Occipital lobe (tissue), 2 donors: ENCODE results near the gene DHTKD1. TPM values are rescaled to one million over a fixed set of nuclear protein-coding genes. Genes with fewer than 3 reads are reported as not detected.
A peak's percentile ranks its signal among the peaks of the same experiment; 100 is the strongest.

Source experiments
- DNase-seq: peaks from one replicate; lab custom pipeline; 2025; lab: John Stamatoyannopoulos, UW
- total RNA-seq: library from RNA; depleted of rRNA; stranded (reverse); fragments of >200 nt; gene quantifications from one replicate; pipeline ENCODE4 v1.2.3, GENCODE V29; 2014

Gene DHTKD1, protein sequence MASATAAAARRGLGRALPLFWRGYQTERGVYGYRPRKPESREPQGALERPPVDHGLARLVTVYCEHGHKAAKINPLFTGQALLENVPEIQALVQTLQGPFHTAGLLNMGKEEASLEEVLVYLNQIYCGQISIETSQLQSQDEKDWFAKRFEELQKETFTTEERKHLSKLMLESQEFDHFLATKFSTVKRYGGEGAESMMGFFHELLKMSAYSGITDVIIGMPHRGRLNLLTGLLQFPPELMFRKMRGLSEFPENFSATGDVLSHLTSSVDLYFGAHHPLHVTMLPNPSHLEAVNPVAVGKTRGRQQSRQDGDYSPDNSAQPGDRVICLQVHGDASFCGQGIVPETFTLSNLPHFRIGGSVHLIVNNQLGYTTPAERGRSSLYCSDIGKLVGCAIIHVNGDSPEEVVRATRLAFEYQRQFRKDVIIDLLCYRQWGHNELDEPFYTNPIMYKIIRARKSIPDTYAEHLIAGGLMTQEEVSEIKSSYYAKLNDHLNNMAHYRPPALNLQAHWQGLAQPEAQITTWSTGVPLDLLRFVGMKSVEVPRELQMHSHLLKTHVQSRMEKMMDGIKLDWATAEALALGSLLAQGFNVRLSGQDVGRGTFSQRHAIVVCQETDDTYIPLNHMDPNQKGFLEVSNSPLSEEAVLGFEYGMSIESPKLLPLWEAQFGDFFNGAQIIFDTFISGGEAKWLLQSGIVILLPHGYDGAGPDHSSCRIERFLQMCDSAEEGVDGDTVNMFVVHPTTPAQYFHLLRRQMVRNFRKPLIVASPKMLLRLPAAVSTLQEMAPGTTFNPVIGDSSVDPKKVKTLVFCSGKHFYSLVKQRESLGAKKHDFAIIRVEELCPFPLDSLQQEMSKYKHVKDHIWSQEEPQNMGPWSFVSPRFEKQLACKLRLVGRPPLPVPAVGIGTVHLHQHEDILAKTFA
- 65.4 TPM for total RNA-seq

DNA sequence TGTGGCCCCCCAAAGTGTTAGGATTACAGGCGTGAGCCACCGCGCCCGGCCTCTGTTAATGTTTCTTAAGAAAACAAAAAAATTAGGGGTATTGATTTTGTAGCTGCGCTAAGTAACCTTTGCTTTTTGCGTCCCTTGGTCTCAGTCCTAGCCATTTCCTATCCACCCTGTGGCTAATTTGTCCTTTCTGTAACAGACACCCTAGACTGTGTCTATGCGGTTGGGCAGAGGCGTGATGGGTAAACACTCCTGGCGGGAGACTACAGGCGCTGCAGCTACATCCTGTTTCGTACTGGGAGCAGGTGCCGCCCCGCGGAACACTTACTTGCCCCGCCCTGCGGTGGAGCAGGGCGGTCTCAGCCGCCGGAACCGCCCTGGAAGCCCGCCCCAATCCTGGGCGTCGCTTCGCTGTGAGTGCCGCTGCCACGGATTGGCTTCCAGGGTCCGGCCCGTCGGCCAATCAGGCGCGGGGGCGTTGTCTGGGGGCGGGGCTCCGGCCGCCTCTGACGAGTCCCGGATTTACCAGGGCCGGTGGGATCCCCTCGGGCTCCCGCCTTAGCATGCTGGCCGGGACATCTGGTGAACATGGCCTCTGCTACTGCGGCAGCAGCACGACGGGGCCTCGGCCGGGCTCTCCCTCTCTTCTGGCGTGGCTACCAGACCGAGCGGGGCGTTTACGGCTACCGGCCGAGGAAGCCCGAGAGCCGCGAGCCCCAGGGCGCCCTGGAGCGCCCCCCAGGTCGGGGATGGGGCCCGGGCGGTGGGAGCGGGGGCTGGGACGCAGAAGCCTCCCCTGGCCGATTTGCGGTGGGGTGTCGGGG, at the start of gene DHTKD1:
Gene DHTKD1 (plus strand): TSS at position 506 of the 821 bp plus-strand sequence. CDS start 80 bp downstream, at position 586.
- DNase-seq, result peak; percentile 99

DNA sequence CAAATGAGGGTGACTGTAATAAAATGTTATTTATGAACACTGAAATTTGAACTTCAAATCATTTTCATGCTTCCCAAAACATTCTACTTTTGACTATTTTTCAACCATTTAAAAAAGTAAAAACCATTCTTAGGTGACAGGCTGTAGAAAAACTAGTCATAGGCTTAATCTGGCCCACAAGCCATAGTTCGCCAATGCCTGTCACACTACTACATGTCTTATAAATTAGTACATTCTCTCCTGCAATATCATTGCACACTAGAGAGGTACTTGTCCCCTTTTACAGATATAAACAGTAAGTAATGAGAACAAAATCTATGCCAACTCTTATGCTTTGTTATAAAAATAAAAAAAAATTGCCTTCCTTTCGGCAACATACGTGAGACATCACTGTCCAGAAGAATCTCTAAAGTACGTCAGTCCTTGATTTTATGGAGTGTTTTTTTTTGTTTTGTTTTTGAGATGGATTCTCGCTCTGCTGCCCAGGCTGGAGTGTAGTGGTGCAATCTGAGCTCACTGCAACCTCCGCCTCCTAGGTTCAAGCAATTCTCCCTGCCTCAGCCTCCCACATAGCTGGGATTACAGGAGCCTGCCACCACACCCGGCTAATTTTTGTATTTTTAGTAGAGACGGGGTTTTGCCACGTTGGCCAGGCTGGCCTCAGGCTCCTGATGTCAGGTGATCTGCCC, 49.3 kb upstream of the DHTKD1 start:
- DNase-seq, result no peak

DNA sequence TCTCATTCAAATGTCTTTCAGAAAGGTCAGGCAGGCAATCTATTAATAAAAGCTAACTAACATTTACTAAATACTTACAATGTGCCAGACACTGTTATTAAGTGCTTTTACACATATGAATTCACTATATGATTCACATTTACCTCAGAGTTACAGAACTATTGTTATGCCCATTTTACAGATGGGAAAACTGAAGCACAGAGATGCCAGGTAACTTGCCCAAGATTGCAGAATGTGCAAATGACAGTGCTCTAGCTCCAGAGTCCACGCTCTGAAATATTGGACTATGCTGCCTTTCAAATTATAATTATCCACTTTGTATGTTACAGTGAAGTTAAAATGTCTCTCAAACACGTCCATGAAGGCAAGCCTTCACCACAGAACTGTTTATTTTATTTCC, 48.2 kb upstream of the DHTKD1 start:
- DNase-seq, result no peak

DNA sequence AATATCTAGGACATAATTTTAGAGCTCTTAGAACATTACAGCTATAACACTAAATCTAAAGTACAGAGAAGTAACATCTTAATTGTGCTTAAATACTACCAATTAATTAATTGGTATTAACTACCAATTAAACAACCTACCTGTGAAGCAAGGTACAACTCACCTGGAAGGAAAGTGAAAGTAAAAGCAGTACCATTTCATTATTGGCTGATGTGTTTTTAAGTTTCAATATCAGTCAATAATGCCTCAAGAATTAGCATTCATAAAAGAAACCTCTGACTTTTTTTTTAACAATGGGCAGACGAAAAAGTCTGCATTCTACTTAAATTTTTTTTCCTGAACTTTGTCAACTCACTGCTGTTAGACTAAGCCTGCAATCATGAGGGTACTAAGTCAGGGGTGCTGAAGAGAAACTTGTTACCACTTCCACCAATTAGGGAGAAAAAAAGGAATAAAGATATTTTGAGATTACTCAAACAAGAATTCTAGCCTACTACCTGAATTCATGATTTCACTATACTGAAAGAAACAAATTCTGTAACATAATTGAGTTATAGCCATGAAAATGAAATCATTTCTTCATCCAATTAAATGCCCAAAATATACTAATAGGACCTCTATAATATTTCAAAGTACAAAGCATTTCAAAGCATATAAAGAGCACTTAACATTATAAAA, 46.0 kb upstream of the DHTKD1 start:
- DNase-seq, result no peak

DNA sequence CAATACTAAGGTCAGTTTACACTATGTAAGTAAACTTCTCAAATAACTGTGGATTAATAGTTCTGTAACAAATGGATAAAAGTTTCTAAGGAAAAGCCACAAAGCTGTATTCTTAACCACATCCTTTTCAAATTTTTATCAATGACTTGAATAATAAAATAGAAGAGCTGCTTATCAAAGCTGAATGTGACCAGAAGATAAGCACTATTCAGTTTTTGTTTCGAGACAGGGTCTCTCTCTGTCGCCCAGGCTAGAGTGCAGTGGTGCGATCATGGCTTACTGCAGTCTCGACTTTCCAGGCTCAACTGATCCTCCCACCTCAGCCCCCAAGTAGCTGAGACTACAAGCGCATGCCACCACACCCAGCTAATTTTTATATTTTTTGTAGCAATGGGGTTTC, 43.2 kb upstream of the DHTKD1 start:
- DNase-seq, result no peak

DNA sequence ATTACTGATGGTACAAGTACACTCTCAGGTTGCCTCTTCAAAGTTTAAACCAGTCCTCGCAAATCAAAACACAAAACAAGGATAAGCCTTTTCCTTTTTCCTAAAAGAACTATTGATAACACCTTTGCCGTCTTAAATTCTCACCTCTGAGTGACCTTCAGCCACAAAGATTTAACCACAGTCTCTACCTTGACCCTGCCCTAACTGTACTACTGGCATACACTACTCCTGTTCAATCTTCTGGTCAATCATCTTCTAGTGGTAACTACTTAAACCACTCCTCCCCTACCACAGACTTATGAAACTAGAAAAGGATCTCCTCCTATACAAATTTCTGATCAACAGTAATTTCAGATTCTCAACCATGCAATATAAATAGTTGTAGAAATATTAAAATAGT, 41.2 kb upstream of the DHTKD1 start:
- DNase-seq, result no peak

DNA sequence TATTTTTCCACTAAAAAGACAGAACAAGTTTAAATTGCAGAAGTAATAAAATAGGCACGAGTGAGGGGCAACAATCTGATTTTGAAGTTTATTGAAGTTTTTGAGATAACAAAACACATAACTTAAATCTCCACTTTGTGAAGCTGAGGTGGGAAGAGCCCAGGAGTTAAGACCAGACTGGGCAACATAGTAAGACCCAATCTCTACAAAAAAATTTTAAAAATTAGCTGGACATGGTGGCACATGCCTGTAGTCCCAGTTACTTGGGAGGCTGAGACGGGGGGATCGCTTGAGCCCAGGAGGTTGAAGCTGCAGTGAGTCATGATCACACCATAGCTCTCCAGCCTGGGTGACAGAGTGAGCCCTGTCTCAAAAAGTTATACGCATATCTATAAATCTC, 37.4 kb upstream of the DHTKD1 start:
- DNase-seq, result no peak

DNA sequence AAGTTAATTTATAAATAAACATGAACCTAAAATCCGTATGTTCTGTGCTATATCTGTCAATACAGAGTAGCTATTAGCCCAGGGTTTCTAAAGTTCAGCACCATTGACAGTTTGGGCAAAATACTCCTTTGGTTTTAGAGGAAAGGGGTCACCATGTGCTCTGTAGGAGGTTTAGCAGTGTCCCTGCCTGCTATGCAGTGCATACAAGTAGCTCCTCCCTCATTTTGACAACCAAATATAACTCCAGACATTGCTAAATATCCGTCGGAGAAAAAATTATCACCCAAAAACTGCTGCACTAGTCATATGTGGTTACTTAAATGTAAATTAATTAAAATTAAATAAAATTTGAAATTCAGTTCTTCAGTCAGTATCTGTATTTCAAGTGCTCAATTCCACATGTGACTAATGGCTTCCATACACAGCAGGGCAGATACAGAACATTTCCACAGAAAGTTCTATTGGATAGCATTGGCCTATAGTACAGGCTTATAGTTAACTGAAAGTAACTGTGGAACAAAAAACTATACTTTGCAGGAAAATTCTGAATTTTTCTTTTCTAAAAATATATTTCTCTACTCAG, 32.6 kb upstream of the DHTKD1 start:
- DNase-seq, result no peak

DNA sequence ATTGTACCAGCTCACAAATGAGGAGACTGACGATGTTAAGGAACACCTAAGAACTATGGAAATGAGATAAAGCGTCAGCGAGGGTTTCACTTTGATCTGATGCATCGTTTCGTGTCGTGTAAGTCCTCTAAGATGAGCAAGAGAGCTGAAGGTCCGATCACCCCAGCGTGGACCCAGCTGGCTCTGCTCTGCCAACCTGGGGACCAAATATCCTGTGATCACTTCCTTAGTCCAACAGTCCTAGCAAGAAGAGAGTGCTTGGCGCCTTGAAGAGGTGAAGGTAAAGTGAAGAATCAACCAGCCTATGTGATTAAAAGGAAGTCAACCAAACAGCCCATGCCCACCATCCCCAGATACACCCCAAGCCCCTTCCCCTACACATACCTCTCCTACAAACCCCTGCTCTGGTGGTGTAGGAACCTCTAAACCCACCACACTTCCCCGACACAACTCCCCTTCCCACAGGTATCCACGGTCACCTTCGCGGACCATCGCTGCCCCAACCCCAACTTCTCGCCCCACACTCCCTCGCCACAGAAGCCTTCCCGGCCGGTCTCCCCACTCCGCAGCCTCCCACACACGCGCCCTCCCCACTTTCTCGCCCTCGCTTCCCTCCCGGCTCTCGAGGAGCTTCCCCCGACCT, 26.9 kb upstream of the DHTKD1 start:
- no peak for DNase-seq

DNA sequence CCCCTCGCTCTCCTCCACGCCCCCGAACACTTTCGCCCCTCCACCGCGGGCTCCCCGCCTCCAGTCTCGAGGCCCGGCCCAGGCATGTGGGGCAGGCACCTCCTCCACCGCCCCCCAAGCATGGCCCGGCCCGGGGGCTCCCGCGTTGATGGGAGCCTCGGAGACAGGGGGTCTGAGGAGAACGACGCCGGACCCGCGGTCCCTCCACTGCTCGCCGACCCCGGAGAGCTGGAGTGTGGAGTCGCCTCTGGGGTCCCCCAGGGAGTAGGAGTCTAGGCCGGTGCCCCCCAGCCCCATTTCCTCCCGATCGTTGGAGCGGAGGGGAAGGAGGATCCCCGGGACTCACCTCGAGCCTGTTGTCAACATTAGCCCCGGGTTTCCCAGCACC, 26.4 kb upstream of the DHTKD1 start:
- DNase-seq, result no peak

DNA sequence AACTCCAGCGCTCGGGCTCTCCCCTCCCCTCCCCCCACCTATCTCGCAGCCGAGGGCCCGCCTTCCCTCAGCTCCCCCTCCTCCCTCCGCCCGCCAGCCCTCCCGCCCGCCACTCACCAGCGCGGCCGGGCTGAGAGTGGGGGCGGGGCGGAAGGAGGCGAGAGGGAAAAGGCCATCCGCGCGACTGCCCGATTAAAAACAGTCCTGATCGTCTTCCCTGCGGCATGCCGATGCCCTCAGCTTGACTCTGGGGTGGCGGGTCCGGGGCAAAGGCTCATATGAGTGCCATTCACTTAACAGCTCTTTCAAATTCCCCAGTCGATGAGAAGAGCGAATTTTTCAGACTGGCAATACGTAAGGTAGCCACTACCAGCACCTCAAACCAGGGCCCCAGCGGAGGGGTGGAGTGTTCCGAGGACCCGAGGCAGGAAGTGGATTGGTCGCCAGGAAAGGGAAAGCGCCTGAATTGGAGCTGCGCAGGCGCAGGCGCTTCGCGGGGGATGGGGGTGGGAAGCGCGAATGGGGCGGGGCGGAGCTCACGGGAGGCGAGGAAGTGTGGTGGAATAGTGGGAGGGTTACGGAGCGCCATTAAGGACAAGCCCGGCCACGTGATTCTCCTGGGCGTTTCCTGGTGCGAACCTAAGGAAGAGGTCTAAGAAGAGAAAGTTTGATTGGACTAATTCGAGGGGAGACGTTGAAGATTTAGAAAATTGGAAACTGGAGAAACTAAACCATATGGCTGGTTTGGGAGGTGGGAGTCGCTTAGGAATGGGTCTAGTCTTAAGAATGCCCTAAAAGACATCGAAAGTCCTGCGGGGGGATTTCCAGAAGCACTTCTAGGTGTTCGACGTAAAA, 25.7 kb upstream of the DHTKD1 start, which contains the start of gene UPF2:
Gene UPF2 (minus strand): TSS at position 13 of the 855 bp plus-strand sequence. CDS start 7,386 bp downstream, outside the sequence.
- peak; percentile 98 for DNase-seq

DNA sequence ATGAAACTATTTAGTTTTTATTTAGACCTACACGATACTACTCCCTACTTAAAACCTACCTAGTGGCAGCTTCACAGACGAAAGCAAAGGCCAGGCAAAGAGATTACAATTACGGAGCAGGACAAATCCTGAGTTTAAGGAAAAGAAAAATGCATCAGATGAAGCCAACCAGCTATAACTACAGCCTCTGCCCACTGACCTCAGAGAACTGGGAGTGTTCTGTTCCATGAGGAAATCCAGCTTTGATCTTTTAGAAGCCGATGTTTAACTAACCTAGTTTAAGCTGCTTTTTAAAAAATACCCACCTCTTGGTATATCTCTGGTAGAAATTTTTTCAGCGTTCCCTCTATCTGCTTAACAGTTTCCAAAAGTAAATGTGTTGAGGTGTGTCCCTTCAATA, 23.2 kb upstream of the DHTKD1 start:
- DNase-seq, result no peak

DNA sequence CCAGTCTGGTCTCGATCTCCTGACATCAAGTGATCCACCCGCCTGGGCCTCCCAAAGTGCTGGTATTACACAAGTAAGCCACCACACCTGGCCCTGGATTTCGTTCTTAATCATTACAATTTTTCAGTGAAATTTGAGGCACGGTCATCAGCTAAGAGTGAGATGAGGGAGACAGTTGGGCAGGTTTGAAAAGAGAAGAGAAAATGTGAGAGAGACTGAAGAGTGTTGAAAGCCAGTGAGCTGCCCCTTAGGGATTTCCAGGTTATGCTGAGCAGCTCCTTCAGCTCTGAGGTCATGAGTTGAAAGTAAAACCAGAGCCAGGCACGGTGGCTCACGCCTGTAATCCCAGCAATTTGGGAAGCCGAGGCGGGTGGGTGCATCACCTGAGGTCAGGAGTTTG, 20.2 kb upstream of the DHTKD1 start:
- DNase-seq, result no peak

DNA sequence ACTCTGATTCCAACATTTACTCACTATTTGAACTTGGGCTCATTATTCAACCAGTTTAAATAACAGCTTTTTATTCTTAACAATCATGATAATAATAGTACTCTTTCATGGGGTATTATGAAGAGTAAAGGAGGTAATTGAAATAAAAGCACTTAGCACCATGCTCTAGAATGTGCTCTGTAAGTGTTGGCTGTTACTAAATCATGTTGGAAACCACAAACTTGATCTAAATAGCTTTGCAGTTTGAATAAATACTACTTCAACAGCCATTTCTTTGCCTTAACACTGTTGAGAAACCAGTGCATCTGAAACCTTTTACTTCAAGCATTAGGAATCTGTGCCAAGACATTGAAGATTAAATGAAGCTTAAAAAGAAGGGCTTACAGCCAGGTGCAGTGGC, 18.2 kb upstream of the DHTKD1 start:
- no peak for DNase-seq

DNA sequence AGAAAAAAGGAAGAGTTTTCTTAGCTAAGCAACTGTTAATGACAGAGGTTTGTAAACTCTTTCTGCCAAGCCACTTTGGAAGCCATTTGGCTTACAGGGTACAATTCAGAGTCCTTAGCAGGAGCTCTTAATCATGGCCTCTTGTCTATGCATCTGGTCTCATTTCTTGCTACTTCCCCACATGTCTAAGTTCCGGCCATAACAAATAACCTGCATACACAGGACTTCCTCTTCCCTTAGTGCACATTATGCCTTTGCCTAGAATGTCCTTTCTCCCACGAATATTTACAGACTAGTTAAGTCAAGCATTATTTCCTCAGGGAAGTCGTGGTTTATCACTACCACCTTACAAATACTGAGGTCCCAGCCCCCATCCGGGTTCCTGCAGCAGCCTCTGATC, 17.5 kb upstream of the DHTKD1 start:
- no peak for DNase-seq

DNA sequence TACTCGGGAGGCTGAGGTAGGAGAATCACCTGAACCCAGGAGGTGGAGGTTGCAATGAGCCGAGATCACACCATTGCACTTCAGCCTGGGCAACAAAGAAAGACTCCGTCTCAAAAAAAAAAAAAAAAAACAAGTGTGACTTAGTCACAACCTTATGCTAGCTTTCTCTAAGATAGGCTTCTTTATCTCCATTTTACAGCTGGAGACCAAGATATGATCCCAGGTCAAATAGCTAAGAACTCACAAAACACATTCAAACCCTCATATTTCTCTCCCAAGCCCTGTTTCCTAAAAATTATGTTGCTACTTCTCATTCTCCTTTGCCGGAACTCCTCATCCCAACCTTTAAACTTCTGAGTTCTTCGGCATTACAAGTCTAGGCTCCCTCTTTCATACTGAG, 13.0 kb upstream of the DHTKD1 start:
- no peak for DNase-seq

DNA sequence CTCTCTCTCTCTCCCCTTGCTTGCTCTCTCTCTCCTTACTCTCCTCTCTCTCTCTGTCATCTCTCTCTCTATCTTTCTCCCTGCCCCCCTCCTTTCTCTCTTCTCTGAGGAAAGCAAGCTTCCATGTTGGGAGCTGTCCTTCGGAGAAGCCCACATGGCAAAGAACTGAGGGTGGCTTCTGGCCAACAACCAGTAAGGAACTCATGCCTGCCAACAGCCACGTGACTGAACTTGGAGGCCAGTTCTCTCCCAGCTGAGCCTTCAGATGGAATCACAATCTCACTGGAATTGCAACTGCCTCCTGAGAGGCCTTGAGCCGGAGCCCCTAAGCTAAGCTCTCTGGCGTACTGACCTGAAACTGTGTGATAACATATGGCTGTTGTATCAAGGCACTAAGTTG, 12.0 kb upstream of the DHTKD1 start:
- DNase-seq, result no peak

DNA sequence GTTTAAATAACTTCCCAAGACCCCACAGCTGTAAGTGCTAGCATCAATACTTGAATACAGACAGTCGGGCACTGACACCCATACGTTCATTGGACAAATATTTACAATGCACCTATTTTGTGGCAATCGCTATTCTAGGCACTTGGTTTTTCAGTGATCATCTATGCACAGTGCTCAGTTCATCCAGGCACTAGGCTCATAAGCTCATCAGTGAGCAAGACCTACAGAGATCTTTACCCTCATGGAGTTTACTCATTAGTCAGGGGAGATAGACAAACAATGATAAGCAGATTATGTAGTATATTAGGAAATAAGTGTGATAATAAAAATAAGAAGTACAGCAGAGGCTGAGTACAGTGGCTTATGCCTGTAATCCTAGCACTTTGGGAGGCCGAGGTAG, 7.6 kb upstream of the DHTKD1 start:
- DNase-seq, result no peak
